Urothelium cell line (cell line): Measurements from ENCODE around the gene GPR158.

Experiments used
- DNase-seq: peaks from one replicate; pipeline ENCODE4 v3.0.0; 2011; ENCODE audit warnings: low spot score, mixed read lengths
- FAIRE-seq: peaks from 2 replicates; lab custom pipeline; 2011; peaks lifted over from hg19 to GRCh38; lab: Jason Lieb, UNC

Gene GPR158

DNA sequence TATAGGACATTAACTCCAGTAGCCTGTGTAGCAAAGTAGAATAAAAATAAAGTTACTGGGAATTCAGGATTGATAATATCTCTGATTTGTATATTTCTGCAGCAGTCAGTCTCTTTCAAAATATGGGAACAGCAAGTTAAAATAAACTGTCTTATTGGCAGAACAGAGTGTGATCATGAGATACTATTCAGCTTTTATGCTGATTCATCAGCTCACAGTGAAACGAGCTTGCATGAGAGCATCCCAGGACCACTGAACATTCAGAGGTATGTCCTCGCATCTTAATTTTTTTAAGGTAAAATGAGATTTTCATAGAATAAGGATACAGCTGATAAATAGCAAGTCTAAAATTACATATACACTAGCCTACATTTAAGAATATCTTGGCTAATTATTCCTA, 476.7 kb downstream of the GPR158 start:
- FAIRE-seq (no peak), DNase-seq (no peak)
